Ovary (tissue), 9 donors: ENCODE data around the gene MSL3. TPM values are rescaled to one million over a fixed set of nuclear protein-coding genes. Genes with fewer than 3 reads are reported as not detected.

Source experiments
- DNase-seq, 5 donors: peaks; one replicate each; pipeline ENCODE4 v3.0.0-alpha.2; 2019 to 2020
- H3K27ac ChIP-seq, 2 donors: fragments of 200-600 bp; one replicate each; pipeline versions ENCODE4 v1.5.1 to v1.8.0; 2019 to 2022
- H3K27me3 ChIP-seq: fragments of 200-600 bp; one replicate; pipeline ENCODE4 v1.8.0; 2022
- H3K36me3 ChIP-seq: fragments of 200-600 bp; sonication (generic); one replicate; pipeline ENCODE4 v1.5.1; 2019
- H3K4me1 ChIP-seq: one replicate; pipeline ENCODE4 v1.8.1; 2013; ENCODE audit warnings: mild to moderate bottlenecking, moderate library complexity; ENCODE audit not compliant: insufficient read depth
- H3K4me3 ChIP-seq: fragments of 200-600 bp; sonication (generic); one replicate; pipeline ENCODE4 v1.5.1; 2017
- H3K9me3 ChIP-seq, 2 donors: fragments of 200-600 bp in 1 of 2; sonication (generic) in 1 of 2; one replicate each; pipeline versions ENCODE4 v1.5.1 to v1.8.1; 2013 to 2019; ENCODE audit warnings: mild to moderate bottlenecking in 1 of 2, moderate library complexity in 1 of 2
- CTCF ChIP-seq, 3 donors: fragments of 450-650 bp in 2 of 3; fragments of 200-600 bp in 1 of 3; IDR thresholded peaks; one replicate each; pipeline versions ENCODE4 v1.5.1 to v1.8.0; 2016 to 2022; ENCODE audit warnings: antibody characterized with exemption in 3 of 3, mild to moderate bottlenecking in 1 of 3
- EP300 ChIP-seq: sonication (generic); formaldehyde crosslinking; IDR thresholded peaks from one replicate; pipeline ENCODE4 v1.6.1; 2017; ENCODE audit warnings: antibody characterized with exemption
- POLR2A ChIP-seq: fragments of 450-650 bp; IDR thresholded peaks from one replicate; pipeline ENCODE4 v1.6.1; 2017; ENCODE audit warnings: antibody characterized with exemption, mild to moderate bottlenecking, moderate library complexity
- WGBS, 3 donors: extraction: QIAGEN DNeasy Blood & Tissue Kit in 1 of 3; methylation state at CpG; one replicate each; pipeline versions ENCODE4 v1.1.5 to v1.1.7; 2013 to 2017; 5-methylcytosine and 5-hydroxymethylcytosine counted together
- intact Hi-C, 4 donors: fragments of 100-400 bp; cut with DNase I; formaldehyde crosslinking; loops; one replicate each; pipeline versions ENCODE4 v1.11.0 to v1.15.1; 2022 to 2023
- polyA plus RNA-seq, 2 donors: library from polyadenylated mRNA; stranded (reverse); fragments of 200-250 nt in 1 of 2; fragments of 350-450 nt in 1 of 2; fragmentation: Illumina TruSeq in 1 of 2; extraction: RNeasy Lipid Tissue Mini Kit (QIAGEN cat#74804) in 1 of 2; gene quantifications; one replicate each; pipeline ENCODE4 v1.2.3, GENCODE V29; 2013 to 2014
- total RNA-seq, 7 donors: library from RNA; depleted of rRNA in 2 of 7; stranded (reverse); fragments of >200 nt in 2 of 7; fragmentation: NEBNext Ultra II Directional in 3 of 7; extraction: Animal tissue kit (Norgen Biotek cat#: 25700) in 3 of 7; gene quantifications; one replicate each; pipeline versions ENCODE4 v1.1.0 to v1.2.4, GENCODE V29; 2016 to 2023
- donor health status: DM: no; HTN: no; CAD: no; lungs with moderate emphysema.
- donor health status: DM: no; HTN: no; CAD: no.
- donor health status: Bipolar disorder and iron deficiency.
- donor health status: DM: yes; HTN: yes; CAD: no.
- donor health status: DM: no; HTN: no; CAD: no.
- donor health status: DM: yes; HTN: yes; CAD: no.

The MSL3 gene
- total and polyA plus RNA-seq, 9 donors, result 12.3 to 33.5 (median 16.2) TPM

- no peaks in the 10 kb centered on the region for H3K27me3 ChIP-seq
- no peak overlapping the region for H3K27ac ChIP-seq
- H3K36me3 ChIP-seq, result no peaks in the 10 kb centered on the region
- H3K9me3 ChIP-seq, result no peaks in the 10 kb centered on the region
- H3K4me3 ChIP-seq, result no peak overlapping the region
- intact Hi-C loops, result no loop called here
- no peak for TF ChIP-seq CTCF (IDR thresholded peaks at IDR 0.05)
- TF ChIP-seq EP300, result no peak
- no peak for TF ChIP-seq POLR2A
- no peaks in the 10 kb centered on the region for H3K4me1 ChIP-seq
- DNase-seq, result no peak
- WGBS, 3 donors, result 77 to 83% (median 80%) methylated on average over 2 of the region's 2 CpGs
Observed at GRCh38 chrX:11781133-11781532, 23.1 kb downstream of the MSL3 start.

DNA sequence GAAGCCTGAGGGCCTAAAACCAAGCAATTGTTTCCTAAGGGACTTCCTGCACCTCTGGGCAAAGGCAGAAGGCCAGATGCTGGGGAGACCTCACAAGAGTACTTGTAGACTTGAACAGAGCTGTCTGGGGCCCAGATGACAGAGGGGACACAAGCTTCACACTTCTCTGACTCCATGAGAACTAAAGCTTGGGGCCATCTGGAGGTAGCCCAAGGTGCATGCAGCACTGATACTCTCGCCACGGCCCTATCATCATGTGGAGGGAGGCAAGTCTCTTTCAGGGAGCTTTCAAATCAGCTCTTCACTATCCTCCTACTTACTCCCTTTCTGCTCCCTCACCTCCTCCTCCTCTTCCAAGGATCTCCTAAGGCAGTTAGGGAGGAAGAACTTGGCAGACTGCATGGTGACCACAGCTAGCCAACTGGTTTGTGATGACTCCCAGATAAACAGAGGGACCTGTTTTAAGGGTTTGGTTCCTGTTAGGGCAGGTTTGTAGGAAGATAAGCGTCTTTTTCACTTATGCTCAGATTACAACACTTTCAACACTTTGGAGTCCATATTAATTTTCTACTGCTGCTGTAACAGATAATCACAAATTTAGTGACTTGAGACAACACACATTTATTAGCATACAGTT, 23.8 kb downstream of the MSL3 start:
- intact Hi-C loops, result no loop called here
- WGBS, 3 donors, result 57 to 71% (median 71%) methylated on average over 3 of the region's 3 CpGs
- no peaks in the 10 kb centered on the region for H3K9me3 ChIP-seq
- H3K4me3 ChIP-seq, result no peak overlapping the region
- H3K27me3 ChIP-seq, result no peaks in the 10 kb centered on the region
- no peaks in the 10 kb centered on the region for H3K36me3 ChIP-seq
- TF ChIP-seq CTCF (IDR thresholded peaks at IDR 0.05) (no peak), EP300 (no peak)
- no peaks in the 10 kb centered on the region for H3K4me1 ChIP-seq
- no peak overlapping the region for H3K27ac ChIP-seq
- DNase-seq, result no peak

GRCh38 chrX:11784543-11784942, 26.5 kb downstream of the MSL3 start:
- H3K4me3 ChIP-seq, result no peak overlapping the region
- no peak for TF ChIP-seq CTCF (IDR thresholded peaks at IDR 0.05)
- no peaks in the 10 kb centered on the region for H3K9me3 ChIP-seq
- intact Hi-C loops, result no loop called here
- no peaks in the 10 kb centered on the region for H3K4me1 ChIP-seq
- no peak overlapping the region for H3K27ac ChIP-seq
- DNase-seq, result no peak
- WGBS, 3 donors, result 33 to 56% (median 44%) methylated on average over 1 of the region's 1 CpG
- H3K27me3 ChIP-seq, result no peaks in the 10 kb centered on the region
- H3K36me3 ChIP-seq, result no peaks in the 10 kb centered on the region

DNA sequence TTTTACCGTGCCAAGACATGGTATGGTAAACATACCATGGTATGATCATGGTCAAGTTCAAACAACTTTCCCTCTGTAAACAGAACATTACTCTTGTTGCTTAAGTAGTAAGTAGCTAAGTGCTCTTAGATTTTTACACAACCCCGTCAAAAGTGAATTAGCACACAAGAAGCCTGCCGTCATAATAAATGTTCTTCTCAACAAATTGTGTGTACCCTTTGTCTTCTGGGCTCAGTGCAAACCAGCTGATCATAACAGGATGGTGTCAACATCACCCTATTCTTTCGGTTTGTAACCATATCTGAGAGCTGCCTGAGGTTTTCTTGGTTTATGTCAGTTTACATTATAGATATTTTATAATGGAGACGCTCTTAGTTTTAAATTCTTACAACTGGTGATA, 28.8 kb downstream of the MSL3 start:
- H3K9me3 ChIP-seq, result no peaks in the 10 kb centered on the region
- intact Hi-C loops, result no loop called here
- H3K27me3 ChIP-seq, result no peaks in the 10 kb centered on the region
- WGBS, 3 donors, result 42 to 50% (median 47%) methylated on average over 5 of the region's 5 CpGs
- no peaks in the 10 kb centered on the region for H3K36me3 ChIP-seq
- no peak for TF ChIP-seq CTCF (IDR thresholded peaks at IDR 0.05)
- TF ChIP-seq POLR2A, result no peak
- no peak for TF ChIP-seq EP300
- no peak for DNase-seq
- no peaks in the 10 kb centered on the region for H3K4me1 ChIP-seq
- H3K4me3 ChIP-seq, result no peak overlapping the region
- no peak overlapping the region for H3K27ac ChIP-seq
